Fibroblast of skin of left biceps (primary cell): ENCODE measurements around the gene KLK6.

Experiments
- DNase-seq, 2 experiments: peaks; one replicate each; pipeline ENCODE4 v3.0.0-alpha.2; 2013; ENCODE audit warnings: low read depth in 2 of 2

Gene KLK6

DNA sequence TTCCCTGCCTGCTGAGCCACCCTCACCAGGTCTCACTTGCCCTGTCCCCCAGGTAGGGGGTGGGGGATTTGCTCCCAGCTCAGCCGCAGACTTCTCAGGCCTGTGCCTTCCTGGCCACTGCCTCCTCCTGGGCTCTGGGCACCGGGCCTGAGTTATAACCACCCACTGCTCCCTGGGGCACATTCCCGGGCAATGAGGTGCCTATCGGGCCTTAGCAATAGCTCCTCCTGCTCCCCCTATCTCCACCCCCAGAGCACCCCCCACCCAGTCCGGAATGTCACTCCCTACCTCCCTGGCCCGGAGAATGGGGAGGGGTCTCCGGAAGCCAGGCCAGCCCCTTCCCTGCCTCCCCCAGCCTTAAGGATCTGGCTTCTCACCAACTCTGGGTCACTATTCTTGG, 16.5 kb downstream of the KLK6 start, which contains the start of gene KLK5:
TSS of gene KLK5 (minus strand) at position 129 of the 400 bp plus-strand sequence. CDS start 381 bp downstream, outside the sequence.
- no peak for DNase-seq

DNA sequence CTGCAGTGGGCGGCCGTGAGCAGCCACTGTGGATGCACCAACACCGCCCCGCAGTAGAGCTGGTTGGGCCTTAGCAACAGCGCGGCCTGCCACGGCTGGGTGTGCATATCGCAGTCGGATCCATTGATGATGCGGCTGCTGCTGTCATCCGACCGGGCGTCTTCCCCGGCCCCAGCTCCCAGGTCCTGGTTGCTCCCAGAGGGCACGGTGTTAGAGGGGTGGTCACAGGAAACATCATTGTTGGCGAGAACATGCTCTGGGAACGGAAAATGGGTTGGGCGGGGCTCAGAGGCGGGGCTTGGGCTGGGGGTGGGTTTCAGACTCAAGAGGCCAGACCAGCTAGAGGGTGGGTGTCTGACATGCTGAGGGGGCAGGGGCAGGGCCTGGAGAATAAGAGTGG, 19.5 kb downstream of the KLK6 start:
- no peak for DNase-seq

DNA sequence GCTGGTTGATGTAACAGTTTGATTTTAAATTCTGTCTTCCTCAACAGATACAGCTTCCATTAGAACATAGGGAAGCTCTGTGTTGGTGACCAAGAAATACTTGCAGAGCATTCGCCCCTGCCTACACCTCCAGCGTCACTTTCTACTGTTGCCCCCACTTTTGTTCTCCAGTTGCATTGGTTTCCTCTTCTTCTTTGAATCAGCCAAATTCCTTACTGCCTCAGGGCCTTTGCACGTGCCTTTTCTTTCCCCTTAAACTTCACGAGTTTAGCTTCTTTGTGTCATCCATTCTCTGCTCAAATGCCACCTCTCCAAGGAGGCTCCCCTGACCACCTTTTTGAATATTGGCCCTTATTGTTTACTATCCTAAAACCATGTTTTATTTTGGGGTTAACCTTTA, 22.3 kb downstream of the KLK6 start:
- DNase-seq, result no peak

DNA sequence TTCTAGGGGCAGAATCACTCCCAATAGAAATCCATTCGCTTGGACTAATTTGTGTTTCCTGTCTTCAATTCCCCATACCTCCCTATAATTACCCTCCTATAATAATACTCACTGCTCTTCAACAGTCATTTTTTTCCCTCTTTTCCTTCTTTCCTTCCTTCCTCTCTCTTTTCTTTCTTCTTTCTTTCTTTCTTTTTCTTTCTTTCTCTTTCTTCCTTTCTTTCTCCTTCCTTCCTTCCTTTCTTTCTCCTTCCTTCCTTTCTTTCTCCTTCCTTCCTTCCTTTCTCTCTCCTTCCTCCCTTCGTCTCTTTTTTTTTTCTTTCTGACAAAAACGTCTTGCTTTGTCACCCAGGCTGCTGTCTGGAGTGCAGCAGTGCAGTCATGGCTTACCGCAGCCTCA, 24.6 kb downstream of the KLK6 start:
- DNase-seq, result no peak

GRCh38 chr19:50943074-50943828, 26.1 kb downstream of the KLK6 start:
- no peak for DNase-seq

DNA sequence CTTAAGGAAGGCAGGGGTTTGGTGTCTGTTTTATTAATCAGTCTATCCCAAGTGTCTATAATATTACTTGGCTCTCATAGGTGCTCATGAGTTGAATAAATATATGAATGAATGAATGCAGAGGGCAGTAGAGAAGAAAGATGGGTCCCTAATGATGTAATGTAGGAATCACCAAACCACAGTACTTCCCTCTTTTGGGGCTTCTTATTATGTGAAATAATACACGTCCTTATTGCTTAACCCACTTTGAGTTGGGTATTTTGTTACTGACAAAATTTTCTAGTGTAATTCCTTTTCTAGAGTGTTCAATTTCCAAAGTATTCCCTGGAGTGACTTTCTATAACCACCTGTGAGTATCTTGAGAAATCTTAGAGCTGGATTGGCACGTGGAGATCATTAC, 29.8 kb downstream of the KLK6 start:
- DNase-seq, result no peak

DNA sequence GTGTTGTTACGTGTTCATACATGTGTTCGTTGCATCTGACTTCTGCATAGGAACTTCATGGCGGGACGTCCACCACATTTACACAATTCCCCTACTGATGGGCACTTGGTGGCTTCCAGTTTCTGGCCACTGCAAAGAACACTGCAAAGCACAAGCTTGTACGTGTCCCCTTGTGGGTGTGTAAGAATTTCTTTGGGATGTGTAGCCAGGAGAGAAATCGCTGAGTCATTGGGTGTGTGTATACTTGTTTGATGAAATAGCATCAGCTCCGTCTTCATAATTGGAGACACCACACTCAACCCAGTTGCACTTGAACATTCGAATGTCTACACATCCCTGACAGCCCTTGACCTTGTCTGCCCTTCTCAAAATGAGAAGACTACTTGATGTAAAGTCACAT, 35.8 kb downstream of the KLK6 start:
- no peak for DNase-seq

- no peak for DNase-seq
Measured at GRCh38 chr19:50932690-50933083, 36.7 kb downstream of the KLK6 start.

- no peak for DNase-seq
Measured at GRCh38 chr19:50932018-50932689, 37.2 kb downstream of the KLK6 start.

DNA sequence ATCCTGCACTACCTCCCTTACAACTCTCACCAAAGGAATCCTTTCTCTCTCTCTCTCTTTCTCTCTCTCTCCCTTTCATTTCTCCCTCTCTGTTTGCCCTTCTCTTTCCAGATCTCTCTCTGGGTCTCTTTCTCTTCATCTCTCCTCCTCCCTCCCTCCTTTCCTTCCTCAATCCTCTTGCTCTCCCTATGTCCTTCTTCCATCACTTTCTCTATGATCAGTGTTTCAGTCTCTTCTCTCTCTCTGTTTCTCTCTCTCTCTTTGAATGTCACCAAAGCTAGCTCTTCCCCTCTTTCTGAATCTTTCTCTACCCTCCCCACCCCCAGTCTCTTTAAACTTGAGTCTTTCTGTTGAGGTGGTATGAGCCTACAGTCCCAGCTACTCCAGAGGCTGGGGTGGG, 38.4 kb downstream of the KLK6 start:
- DNase-seq, result no peak

DNA sequence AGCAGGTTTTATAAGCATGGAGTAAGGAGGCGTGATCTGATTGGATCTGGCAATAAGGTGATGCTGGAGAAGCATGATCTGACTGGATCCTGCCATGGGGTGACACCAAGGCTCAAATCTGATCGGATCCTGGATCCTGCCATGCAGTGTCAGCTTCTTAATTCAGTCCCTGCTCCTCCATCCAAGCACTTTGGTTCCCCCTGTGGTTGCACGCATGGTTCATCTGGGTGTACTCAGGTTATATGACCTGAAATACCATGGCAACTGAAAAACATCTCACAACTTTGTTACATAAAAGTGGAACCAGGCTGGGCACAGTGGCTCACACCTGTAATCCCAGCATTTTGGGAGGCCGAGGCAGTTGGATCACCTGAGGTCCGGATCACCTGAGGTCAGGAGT, 40.6 kb downstream of the KLK6 start:
- no peak for DNase-seq

DNA sequence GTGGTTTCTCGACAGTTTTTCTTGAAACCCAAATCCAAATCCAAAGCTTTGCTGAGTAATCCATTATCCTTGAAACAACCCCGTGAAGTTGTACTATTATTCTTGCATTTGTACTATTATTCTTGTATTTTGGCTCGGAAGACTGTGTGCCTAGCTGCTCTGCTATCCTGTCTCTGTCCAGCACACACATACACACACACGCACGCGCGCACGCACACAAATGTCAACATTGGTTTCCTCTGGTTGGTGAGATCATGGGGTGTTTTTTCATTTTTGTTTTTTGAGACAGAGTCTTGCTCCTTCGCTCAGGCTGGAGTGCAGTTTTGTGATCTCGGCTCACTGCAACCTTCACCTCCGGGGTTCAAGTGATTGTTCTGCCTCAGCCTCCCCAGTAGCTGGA, 43.2 kb downstream of the KLK6 start:
- no peak for DNase-seq

DNA sequence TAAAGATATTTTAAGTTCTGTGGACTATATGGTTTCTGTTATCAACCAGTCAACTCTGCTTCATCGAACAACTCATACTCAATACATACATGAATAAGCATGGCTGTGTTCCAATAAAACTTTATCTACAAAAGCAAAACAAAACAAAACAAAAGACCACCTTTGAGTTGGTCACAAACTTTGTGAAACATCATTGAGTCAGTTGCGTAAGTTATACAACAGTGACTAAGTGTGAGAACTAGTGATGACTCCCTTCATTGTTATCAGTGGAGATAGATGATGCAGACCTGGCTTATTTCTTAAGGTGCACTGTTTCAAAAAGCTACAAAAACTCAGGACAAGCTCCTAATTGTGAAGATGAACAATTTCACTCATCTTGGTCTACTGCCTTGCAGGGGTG, 43.7 kb downstream of the KLK6 start:
- DNase-seq, result no peak

DNA sequence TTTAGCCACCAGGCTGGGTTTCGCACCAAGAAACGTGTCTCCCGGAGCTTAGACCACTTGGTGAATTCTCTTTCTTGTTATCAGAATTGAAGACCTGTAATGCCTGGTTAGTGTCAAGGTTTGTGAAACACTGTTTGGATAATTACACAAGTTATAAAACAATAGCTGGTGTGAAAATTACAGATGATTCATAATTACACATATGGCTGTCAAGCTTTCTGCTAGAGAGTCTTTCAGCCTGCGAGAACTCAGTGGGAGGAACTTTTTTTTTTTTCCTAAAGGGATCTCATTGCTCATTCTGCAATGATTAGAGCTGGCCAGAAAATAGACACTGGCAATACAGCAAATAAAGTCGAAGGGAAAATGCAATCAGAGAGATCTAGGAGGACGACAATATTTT, 44.8 kb downstream of the KLK6 start:
- DNase-seq, result no peak

GRCh38 chr19:50922317-50922853, 47.0 kb downstream of the KLK6 start:
- peak; percentile 15 to 29 for DNase-seq

DNA sequence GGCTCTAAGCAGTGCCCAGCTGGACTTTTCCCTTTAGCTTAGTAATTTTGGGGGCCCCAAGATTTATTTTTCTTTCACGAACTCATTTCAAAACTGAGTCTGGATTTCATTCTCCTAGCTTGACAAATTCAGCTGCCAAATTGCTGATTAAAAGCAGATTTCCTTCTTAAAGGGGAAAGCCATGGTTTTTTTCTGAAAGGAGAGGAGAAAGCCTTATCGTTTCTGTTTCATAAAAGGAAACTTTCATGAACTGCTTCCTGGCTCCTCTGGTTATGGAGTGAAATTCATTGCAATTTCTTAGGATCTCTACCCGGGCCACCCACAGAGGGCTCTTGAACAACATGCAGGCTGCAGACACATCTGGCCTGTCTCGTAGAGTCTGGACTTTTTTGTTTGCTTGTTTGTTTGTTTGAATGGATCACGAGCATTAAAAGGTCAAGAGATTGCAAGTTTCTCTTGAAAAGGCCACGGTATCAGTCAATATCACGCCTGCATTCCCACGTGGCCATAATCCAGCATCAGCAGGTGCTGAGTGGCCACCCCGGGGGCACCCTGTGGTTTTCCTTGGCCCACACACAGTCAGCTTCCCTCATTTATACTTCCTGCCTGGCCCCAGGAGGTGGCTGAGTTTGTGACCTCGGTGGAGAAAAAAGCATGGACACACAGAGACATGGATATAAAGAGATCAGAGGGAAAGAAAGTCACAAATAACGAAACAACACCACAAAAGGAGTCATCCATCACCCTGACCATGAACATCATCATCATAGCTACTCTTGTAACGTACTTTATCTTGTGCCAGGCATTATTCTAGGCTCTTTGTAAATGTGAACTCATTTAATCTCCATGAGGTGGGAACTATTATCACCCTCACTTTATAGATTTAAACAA, 47.7 kb downstream of the KLK6 start:
- DNase-seq, result no peak

DNA sequence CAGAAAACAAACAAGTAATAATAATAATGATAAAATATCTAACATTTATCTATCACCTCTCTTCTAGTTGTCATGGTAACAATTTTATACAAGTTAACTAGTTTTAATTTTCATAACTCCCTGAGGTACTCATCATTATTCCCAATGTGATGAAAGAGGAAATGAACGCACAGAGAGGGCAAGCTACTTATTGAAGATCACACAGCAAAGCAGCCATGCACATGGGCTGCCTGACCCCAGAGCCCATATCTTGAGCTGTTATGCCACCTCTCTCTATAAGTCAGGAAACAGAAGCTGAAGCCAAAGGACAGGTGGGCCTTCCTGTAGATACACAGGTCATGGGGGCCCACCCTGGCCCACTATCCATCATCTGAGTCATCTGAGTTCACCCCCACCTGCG, 53.3 kb downstream of the KLK6 start:
- DNase-seq, result no peak

- no peak for DNase-seq
Measured at GRCh38 chr19:50912727-50913716, 56.4 kb downstream of the KLK6 start.

GRCh38 chr19:50912102-50912599, 57.2 kb downstream of the KLK6 start:
- no peak for DNase-seq

GRCh38 chr19:50911206-50912101, 57.9 kb downstream of the KLK6 start, which contains the start of gene KLK4:
KLK4 (minus strand) TSS chr19:50911395; CDS start chr19:50910738, 657 bp downstream.
- no peak for DNase-seq
